ENCODE measurements around the gene ZSCAN22. TPM values are rescaled to one million over a fixed set of nuclear protein-coding genes. Genes with fewer than 3 reads are reported as not detected.
A peak's percentile ranks its signal among the peaks of the same experiment; 100 is the strongest.

ZSCAN22 gene
- total RNA-seq, 1 experiment from 2014 or later = 3.2 TPM

- TF ChIP-seq, protein P1, sequence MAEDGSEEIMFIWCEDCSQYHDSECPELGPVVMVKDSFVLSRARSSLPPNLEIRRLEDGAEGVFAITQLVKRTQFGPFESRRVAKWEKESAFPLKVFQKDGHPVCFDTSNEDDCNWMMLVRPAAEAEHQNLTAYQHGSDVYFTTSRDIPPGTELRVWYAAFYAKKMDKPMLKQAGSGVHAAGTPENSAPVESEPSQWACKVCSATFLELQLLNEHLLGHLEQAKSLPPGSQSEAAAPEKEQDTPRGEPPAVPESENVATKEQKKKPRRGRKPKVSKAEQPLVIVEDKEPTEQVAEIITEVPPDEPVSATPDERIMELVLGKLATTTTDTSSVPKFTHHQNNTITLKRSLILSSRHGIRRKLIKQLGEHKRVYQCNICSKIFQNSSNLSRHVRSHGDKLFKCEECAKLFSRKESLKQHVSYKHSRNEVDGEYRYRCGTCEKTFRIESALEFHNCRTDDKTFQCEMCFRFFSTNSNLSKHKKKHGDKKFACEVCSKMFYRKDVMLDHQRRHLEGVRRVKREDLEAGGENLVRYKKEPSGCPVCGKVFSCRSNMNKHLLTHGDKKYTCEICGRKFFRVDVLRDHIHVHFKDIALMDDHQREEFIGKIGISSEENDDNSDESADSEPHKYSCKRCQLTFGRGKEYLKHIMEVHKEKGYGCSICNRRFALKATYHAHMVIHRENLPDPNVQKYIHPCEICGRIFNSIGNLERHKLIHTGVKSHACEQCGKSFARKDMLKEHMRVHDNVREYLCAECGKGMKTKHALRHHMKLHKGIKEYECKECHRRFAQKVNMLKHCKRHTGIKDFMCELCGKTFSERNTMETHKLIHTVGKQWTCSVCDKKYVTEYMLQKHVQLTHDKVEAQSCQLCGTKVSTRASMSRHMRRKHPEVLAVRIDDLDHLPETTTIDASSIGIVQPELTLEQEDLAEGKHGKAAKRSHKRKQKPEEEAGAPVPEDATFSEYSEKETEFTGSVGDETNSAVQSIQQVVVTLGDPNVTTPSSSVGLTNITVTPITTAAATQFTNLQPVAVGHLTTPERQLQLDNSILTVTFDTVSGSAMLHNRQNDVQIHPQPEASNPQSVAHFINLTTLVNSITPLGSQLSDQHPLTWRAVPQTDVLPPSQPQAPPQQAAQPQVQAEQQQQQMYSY (CRISPR knock-in tag; IDR thresholded peaks at IDR 0.05) = peak; percentile 20; the same call in 1 of the 2 replicates
- peak; percentile 83 for TF ChIP-seq FOXK1 (CRISPR knock-in tag; IDR thresholded peaks at IDR 0.05)
Measured at GRCh38 chr19:58386576-58387337, 60.0 kb downstream of the ZSCAN22 start, which contains the start of gene RPS5 (continued).

DNA sequence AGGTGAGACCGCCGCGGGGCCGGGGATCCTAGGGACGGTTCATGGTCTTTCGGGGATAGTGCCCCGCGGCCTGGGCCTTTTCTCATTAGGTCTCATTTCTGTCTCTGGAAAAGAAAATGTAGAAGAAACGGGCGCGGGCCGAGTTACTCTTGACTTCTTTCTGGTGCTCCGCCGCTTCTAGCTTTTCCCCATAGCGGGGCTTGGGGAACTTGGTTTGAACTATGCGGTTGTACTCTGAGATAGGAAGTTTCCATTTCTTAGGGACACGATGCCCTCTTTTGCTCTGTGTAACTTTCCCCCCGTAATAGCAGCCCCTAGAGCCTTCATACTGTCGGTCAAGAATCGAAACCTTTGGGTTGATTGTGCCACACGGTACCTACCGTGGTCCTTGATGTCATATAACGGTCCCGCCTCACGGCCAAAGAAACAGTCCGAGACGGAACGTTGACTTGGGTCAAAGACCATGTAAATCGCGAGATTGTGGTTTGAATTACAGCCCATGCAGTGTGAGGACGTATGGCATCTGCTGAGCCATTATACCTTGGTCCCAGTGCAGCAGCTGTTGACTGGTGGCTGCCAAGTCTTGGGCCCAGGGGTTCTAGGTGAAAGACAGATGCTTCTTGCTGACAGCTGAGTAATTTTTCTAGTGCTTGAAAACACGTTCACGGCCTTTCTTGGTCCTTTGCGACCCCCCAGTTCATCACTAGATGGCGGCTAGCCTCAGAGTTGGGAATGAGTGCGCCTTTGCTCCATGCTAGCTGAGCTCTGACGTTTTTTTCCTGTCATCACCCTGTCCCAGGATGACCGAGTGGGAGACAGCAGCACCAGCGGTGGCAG lies 60.8 kb downstream of the ZSCAN22 start:
- H3K9me3 Mint-ChIP-seq = no peaks in the 10 kb centered on the region
- ATAC-seq (no peak), DNase-seq (ENCODE audit: low spot score) (no peak)
- peak overlapping the region; percentile 96 for H3K4me3 Mint-ChIP-seq
- TF ChIP-seq USF1 (CRISPR knock-in tag; IDR thresholded peaks at IDR 0.05) = no peak
- TF ChIP-seq CREM (CRISPR knock-in tag; IDR thresholded peaks at IDR 0.05) = 0 out of 2 replicates have a peak, but pooled peaks have one; percentile 38
- POLR2A ChIA-PET = interaction anchor here (1.1 kb wide), 1 partner anchor 25 kb away, joined by 3 read pairs; the partner anchor contains the start of gene ZNF497
- H3K27me3 Mint-ChIP-seq (ENCODE audit: low read depth) = no peaks in the 10 kb centered on the region
- H3K4me1 Mint-ChIP-seq = peaks cover 22% of the 10 kb centered on the region
- CTCF ChIA-PET = interaction anchor here (0.6 kb wide), 1 partner anchor 82 kb away, joined by 3 read pairs; no protein-coding TSS in a partner anchor
- H3K27ac Mint-ChIP-seq = peak overlapping the region; percentile 70
- H3K36me3 Mint-ChIP-seq = peaks cover 39% of the 10 kb centered on the region

DNA sequence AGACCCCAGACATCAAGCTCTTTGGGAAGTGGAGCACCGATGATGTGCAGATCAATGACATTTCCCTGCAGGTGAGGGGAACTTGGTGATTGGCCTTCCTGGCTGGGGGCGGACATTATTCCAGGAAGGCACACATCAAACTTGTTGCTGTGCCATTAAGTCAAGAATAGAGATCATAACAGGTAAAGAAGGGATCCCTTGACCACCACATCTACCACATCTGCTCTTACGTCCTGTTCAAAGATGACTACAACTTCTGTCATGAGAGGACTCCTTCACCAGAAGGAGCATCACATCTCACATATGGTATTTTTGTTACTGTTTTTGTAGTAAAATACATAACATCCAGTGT lies 61.4 kb downstream of the ZSCAN22 start:
- Mint-ChIP-seq H3K27ac (peak overlapping the region; percentile 24), H3K4me1 (peaks cover 22% of the 10 kb centered on the region), H3K27me3 (ENCODE audit: low read depth) (no peaks in the 10 kb centered on the region), H3K36me3 (peaks cover 44% of the 10 kb centered on the region), H3K4me3 (peak overlapping the region; percentile 96), H3K9me3 (no peaks in the 10 kb centered on the region)
- ATAC-seq (no peak), DNase-seq (ENCODE audit: low spot score) (no peak)
- CTCF ChIA-PET = no interaction called here
- POLR2A ChIA-PET = no interaction called here
- TF ChIP-seq RELA (CRISPR knock-in tag; IDR thresholded peaks at IDR 0.05; ENCODE audit: borderline replicate concordance) (no peak), ZNF232 (CRISPR knock-in tag; IDR thresholded peaks at IDR 0.05) (no peak), ZNF138 (CRISPR knock-in tag; conservative IDR thresholded peaks at IDR 0.05) (no peak)

Small RNAs within 50 kb of the gene (microRNA-seq; reads per million reads assigned to microRNA genes)
- gene MIR4754 (ENCODE audit: borderline number of aligned reads) (1.0 reads per million), gene MIR6806 (ENCODE audit: borderline number of aligned reads) (not detected)

Other genes with a start within 250 kb of the ZSCAN22 start
- gene ZSCAN18, start 228.8 kb upstream of the ZSCAN22 start, total RNA-seq (2021) = 55.9 to 65.5 TPM (median 64.8 TPM) in 3 replicates
- gene ZNF329, start 176.2 kb upstream of the ZSCAN22 start, total RNA-seq (2021) = 16.3 to 18.3 TPM (median 16.5 TPM) in 3 replicates
- 25.4 to 28.8 TPM (median 27.5 TPM) in 3 replicates for gene ZNF274, start 143.9 kb upstream of the ZSCAN22 start, total RNA-seq (2021)
- gene ZNF544, start 98.1 kb upstream of the ZSCAN22 start, total RNA-seq (2021) = 52.8 to 63.8 TPM (median 59.2 TPM) in 3 replicates
- 18.8 to 19.1 TPM (median 18.9 TPM) in 3 replicates for gene ZNF8, start 48.0 kb upstream of the ZSCAN22 start, total RNA-seq (2021)
- 23.1 to 26.0 TPM (median 24.0 TPM) in 3 replicates for gene ERVK3-1, start 21.6 kb upstream of the ZSCAN22 start, total RNA-seq (2021)
- gene A1BG, start 26.5 kb downstream of the ZSCAN22 start, total RNA-seq (2021) = 22.6 to 24.3 TPM (median 23.4 TPM) in 3 replicates
- 1.7 to 2.1 TPM (median 2.0 TPM) in 3 replicates for gene ZNF497, start 35.8 kb downstream of the ZSCAN22 start, total RNA-seq (2021)
- gene ZNF837, start 54.0 kb downstream of the ZSCAN22 start, total RNA-seq (2021) = 3.4 to 4.9 TPM (median 4.6 TPM) in 3 replicates
- gene RPS5, start 60.3 kb downstream of the ZSCAN22 start, total RNA-seq (2021) = 1,498 to 1,502 TPM (median 1,501 TPM) in 3 replicates
- 1.1 to 1.8 TPM (median 1.5 TPM) in 3 replicates for gene RNF225, start 68.7 kb downstream of the ZSCAN22 start, total RNA-seq (2021)
- 6.6 to 6.8 TPM (median 6.8 TPM) in 3 replicates for gene ZNF584, start 81.7 kb downstream of the ZSCAN22 start, total RNA-seq (2021)
- 2.3 to 2.7 TPM (median 2.6 TPM) in 3 replicates for gene ZNF132, start 113.2 kb downstream of the ZSCAN22 start, total RNA-seq (2021)
- 3.3 to 4.0 TPM (median 3.4 TPM) in 3 replicates for gene ZNF324B, start 124.6 kb downstream of the ZSCAN22 start, total RNA-seq (2021)
- 5.1 to 5.9 TPM (median 5.7 TPM) in 3 replicates for gene ZNF324, start 140.1 kb downstream of the ZSCAN22 start, total RNA-seq (2021)
- 5.0 to 6.5 TPM (median 6.0 TPM) in 3 replicates for gene ZNF446, start 149.4 kb downstream of the ZSCAN22 start, total RNA-seq (2021)
- 18.8 to 22.0 TPM (median 21.9 TPM) in 3 replicates for gene SLC27A5, start 185.0 kb downstream of the ZSCAN22 start, total RNA-seq (2021)
- gene ZBTB45, start 192.8 kb downstream of the ZSCAN22 start, total RNA-seq (2021) = 17.0 to 19.7 TPM (median 18.0 TPM) in 3 replicates
- gene TRIM28, start 217.1 kb downstream of the ZSCAN22 start, total RNA-seq (2021) = 1,095 to 1,221 TPM (median 1,108 TPM) in 3 replicates
- 109 to 126 TPM (median 119 TPM) in 3 replicates for gene CHMP2A, start 228.1 kb downstream of the ZSCAN22 start, total RNA-seq (2021)
- gene UBE2M, start 231.6 kb downstream of the ZSCAN22 start, total RNA-seq (2021) = 93.7 to 105 TPM (median 97.1 TPM) in 3 replicates
- gene MZF1, start 246.3 kb downstream of the ZSCAN22 start, total RNA-seq (2021) = 22.2 to 26.2 TPM (median 23.9 TPM) in 3 replicates